ENCODE measurements around the gene OR2V1. TPM values are rescaled to one million over a fixed set of nuclear protein-coding genes. Genes with fewer than 3 reads are reported as not detected.

The OR2V1 gene
- total and polyA plus RNA-seq, 2 of the 4 experiments (the other 2 are of a cell fraction), result not detected

DNA sequence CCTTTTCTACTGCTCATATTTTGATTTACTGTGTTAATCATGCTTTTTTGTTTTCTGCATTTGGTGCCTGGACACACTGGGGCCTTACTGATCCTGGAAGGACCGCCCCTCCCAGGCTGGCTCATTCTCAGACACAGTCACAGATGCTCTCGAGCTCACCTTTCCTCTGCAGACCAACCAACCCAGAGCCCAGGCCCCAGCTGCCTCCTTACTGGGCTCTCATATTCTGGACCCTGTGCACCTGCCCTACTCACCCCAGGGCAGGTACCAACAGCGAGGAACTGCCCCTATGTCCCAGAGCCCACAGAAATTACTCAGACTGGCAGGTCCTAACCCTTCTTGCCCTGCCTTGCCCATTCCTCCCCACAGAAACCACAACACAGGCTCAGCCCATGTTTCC lies 9.8 kb upstream of the OR2V1 start:
- Histone ChIP-seq H3K14ac (replicated peaks; ENCODE audit: low read depth, low read length) (no peak overlapping the region), H2BK120ac (ENCODE audit: low read depth, low read length) (no peak overlapping the region)
- dilution Hi-C loops (cut with HindIII; ENCODE audit: low sequenced_read_pairs, unreplicated experiment), result no loop called here

More for the DNA sequence above, 9.8 kb upstream of the OR2V1 start:
- Histone ChIP-seq H3K18ac (ENCODE audit: low read depth, low read length) (no peak overlapping the region), H3K27ac (ENCODE audit: insufficient read depth, low read length) (no peak overlapping the region), H3K23ac (ENCODE audit: low read depth, low read length) (no peak overlapping the region), H3K9ac (ENCODE audit: low read depth, low read length) (no peak overlapping the region), H2AK9ac (replicated peaks; ENCODE audit: low read depth, low read length, poor library complexity) (no peak overlapping the region), H4K8ac (ENCODE audit: low read depth in 2 of 2, low read length in 2 of 2) (no peak overlapping the region), H2BK15ac (ENCODE audit: low read depth, low read length) (no peak overlapping the region), H2AK5ac (ENCODE audit: low read depth, low read length) (no peak overlapping the region), H3K4me3 (ENCODE audit: insufficient read depth, low read depth, low read length) (no peak overlapping the region), H2BK20ac (ENCODE audit: low read depth, low read length) (no peak overlapping the region), H3K27me3 (ENCODE audit: control insufficient read depth, insufficient read depth, low read length) (no peaks in the 10 kb centered on the region; the same call in 1 of the 2 replicates), H3K36me3 (ENCODE audit: control insufficient read depth, insufficient read depth, low read length) (no peaks in the 10 kb centered on the region), H3K9me3 (ENCODE audit: control insufficient read depth, insufficient read depth, low read length) (no peaks in the 10 kb centered on the region), H3K4me2 (ENCODE audit: low read depth, low read length) (no peak overlapping the region), H3K4ac (ENCODE audit: low read depth, low read length) (no peak overlapping the region), H3K79me1 (ENCODE audit: low read depth in 1 of 2, low read length in 2 of 2) (no peaks in the 10 kb centered on the region), H3K9me1 (ENCODE audit: insufficient read depth, low read length) (no peaks in the 10 kb centered on the region), H4K91ac (ENCODE audit: insufficient read depth, low read depth, low read length) (no peak overlapping the region), H4K5ac (ENCODE audit: low read depth, low read length) (no peak overlapping the region), H2BK5ac (ENCODE audit: low read depth, low read length, poor library complexity, severe bottlenecking) (no peak overlapping the region), H4K20me1 (ENCODE audit: insufficient read depth, low read length) (no peaks in the 10 kb centered on the region), H2AFZ (replicated peaks; ENCODE audit: low read length, poor library complexity) (no peak overlapping the region), H3K4me1 (ENCODE audit: control insufficient read depth, insufficient read depth, low read length) (no peaks in the 10 kb centered on the region), H3K56ac (ENCODE audit: extremely low read depth, insufficient read depth, low read length) (no peak overlapping the region)
- WGBS, 2 experiments (ENCODE audit: extremely low coverage in 2 of 2, insufficient read length in 1 of 2), result 57% methylated on average over 1 of the region's 3 CpGs; no CpG with 5 or more reads in 1 of the 2 experiments
- DNase-seq (no peak), ATAC-seq (ENCODE audit: low read depth) (no peak)
- intact Hi-C loops (cut with micrococcal nuclease), result no loop called here
- in situ Hi-C loops (cut with MboI; ENCODE audit: low sequenced_read_pairs), result no loop called here
- no peak for TF ChIP-seq RCOR1 (IDR thresholded peaks at IDR 0.05; ENCODE audit: insufficient replicate concordance, low read length)
- no peak for TF ChIP-seq MXI1 (IDR thresholded peaks at IDR 0.05; ENCODE audit: borderline replicate concordance, low read depth, low read length)
- TF ChIP-seq RAD21 (IDR thresholded peaks at IDR 0.05; ENCODE audit: low read length), result no peak
- TF ChIP-seq CHD1 (IDR thresholded peaks at IDR 0.05; ENCODE audit: low read depth, low read length), result no peak
- TF ChIP-seq, protein P1, sequence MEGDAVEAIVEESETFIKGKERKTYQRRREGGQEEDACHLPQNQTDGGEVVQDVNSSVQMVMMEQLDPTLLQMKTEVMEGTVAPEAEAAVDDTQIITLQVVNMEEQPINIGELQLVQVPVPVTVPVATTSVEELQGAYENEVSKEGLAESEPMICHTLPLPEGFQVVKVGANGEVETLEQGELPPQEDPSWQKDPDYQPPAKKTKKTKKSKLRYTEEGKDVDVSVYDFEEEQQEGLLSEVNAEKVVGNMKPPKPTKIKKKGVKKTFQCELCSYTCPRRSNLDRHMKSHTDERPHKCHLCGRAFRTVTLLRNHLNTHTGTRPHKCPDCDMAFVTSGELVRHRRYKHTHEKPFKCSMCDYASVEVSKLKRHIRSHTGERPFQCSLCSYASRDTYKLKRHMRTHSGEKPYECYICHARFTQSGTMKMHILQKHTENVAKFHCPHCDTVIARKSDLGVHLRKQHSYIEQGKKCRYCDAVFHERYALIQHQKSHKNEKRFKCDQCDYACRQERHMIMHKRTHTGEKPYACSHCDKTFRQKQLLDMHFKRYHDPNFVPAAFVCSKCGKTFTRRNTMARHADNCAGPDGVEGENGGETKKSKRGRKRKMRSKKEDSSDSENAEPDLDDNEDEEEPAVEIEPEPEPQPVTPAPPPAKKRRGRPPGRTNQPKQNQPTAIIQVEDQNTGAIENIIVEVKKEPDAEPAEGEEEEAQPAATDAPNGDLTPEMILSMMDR (conservative IDR thresholded peaks at IDR 0.05; ENCODE audit: low read depth, low read length), result no peak
- no peak for TF ChIP-seq POLR2A (IDR thresholded peaks at IDR 0.05; ENCODE audit: low read depth, low read length)
- TF ChIP-seq FOS (IDR thresholded peaks at IDR 0.05; ENCODE audit: low read depth, low read length), result no peak
- no peak for TF ChIP-seq MAZ (IDR thresholded peaks at IDR 0.05; ENCODE audit: borderline replicate concordance, low read depth, low read length)
- no peak for TF ChIP-seq RFX5 (IDR thresholded peaks at IDR 0.05; ENCODE audit: low read depth, low read length)
- TF ChIP-seq NFE2L2 (IDR thresholded peaks at IDR 0.05; ENCODE audit: low read depth, low read length), result no peak
- no peak for TF ChIP-seq CEBPB (IDR thresholded peaks at IDR 0.05; ENCODE audit: low read depth, low read length)
- BruUV-seq (replicated peaks), result no TSS peak
- CTCF ChIA-PET, result interaction anchor here (0.9 kb wide), 1 partner anchor 26 kb away, joined by 3 read pairs; no protein-coding TSS in a partner anchor
- POLR2A ChIA-PET (ENCODE audit: unreplicated experiment), result no interaction called here
